Measurements from ENCODE around the gene MYCBPAP. TPM values are rescaled to one million over a fixed set of nuclear protein-coding genes. Genes with fewer than 3 reads are reported as not detected.

Gene MYCBPAP
- total and polyA plus RNA-seq, 2 donors from 2014 or later, result 0.72 to 2.9 TPM

DNA sequence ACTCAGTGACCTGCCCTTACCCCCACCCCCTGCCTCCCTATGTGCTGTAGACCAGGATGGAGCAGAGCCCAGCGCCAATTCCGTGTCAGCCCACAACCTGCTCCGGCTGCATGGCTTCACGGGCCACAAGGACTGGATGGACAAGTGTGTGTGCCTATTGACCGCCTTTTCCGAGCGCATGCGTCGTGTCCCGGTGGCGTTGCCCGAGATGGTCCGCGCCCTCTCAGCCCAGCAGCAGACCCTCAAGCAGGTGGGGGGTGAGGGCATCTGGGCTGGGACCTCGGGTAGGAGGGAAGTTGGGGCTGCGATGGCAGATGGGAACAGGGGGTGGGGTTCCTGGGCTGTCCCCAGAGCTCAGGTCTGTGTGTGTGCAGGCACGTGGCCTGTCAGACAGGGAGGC lies 46.0 kb downstream of the MYCBPAP start:
- Histone ChIP-seq H3K9ac (ENCODE audit: low read length in 3 of 3) (no peak overlapping the region), H3K9me3 (ENCODE audit: control insufficient read depth in 2 of 3, insufficient read depth in 1 of 3, low read length in 3 of 3) (no peaks in the 10 kb centered on the region), H3K4me3 (ENCODE audit: low read length in 3 of 3) (no peak overlapping the region), H3K27ac (ENCODE audit: low read depth in 2 of 2, low read length in 2 of 2) (no peak overlapping the region), H3K4me1 (ENCODE audit: control insufficient read depth in 2 of 3, insufficient read depth in 2 of 3, low read depth in 1 of 3, low read length in 3 of 3) (peaks cover 0 to under 1% (median 0%) of the 10 kb centered on the region in 3 donors), H3K36me3 (ENCODE audit: control insufficient read depth in 2 of 3, insufficient read depth in 3 of 3, low read length in 3 of 3) (peaks cover 0 to 15% (median 4%) of the 10 kb centered on the region in 3 donors), H3K27me3 (ENCODE audit: control insufficient read depth, insufficient read depth, low read length) (no peaks in the 10 kb centered on the region)
- DNase-seq (no peak), FAIRE-seq (no peak)
- intact Hi-C loops (cut with DNase I), result loop anchor here (10.0 kb wide), 1 partner anchor 121 kb away; no protein-coding TSS in a partner anchor
- TF ChIP-seq CTCF (IDR thresholded peaks at IDR 0.05; ENCODE audit: borderline replicate concordance, extremely low read depth, insufficient read depth), result no peak

- H3K4me3 ChIP-seq (ENCODE audit: low read length in 3 of 3), result no peak overlapping the region
- H3K27me3 ChIP-seq (ENCODE audit: control insufficient read depth, insufficient read depth, low read length), result peaks cover 3% of the 10 kb centered on the region
- no peak for FAIRE-seq
- peaks cover 0 to 15% (median 4%) of the 10 kb centered on the region in 3 donors for H3K36me3 ChIP-seq (ENCODE audit: control insufficient read depth in 2 of 3, insufficient read depth in 3 of 3, low read length in 3 of 3)
- H3K27ac ChIP-seq (ENCODE audit: low read depth in 2 of 2, low read length in 2 of 2), result no peak overlapping the region
- H3K9ac ChIP-seq (ENCODE audit: low read length in 3 of 3), result no peak overlapping the region
- H3K4me1 ChIP-seq (ENCODE audit: control insufficient read depth in 2 of 3, insufficient read depth in 2 of 3, low read depth in 1 of 3, low read length in 3 of 3), result peaks cover 0 to 8% (median 7%) of the 10 kb centered on the region in 3 donors
- H3K9me3 ChIP-seq (ENCODE audit: control insufficient read depth in 2 of 3, insufficient read depth in 1 of 3, low read length in 3 of 3), result no peaks in the 10 kb centered on the region
- TF ChIP-seq CTCF (IDR thresholded peaks at IDR 0.05; ENCODE audit: borderline replicate concordance, extremely low read depth, insufficient read depth), result no peak
- DNase-seq, result no peak
- intact Hi-C loops (cut with DNase I), result loop anchor here (10.0 kb wide), 1 partner anchor 118 kb away; no protein-coding TSS in a partner anchor
Observed at GRCh38 chr17:50556803-50557202, 48.6 kb downstream of the MYCBPAP start.

DNA sequence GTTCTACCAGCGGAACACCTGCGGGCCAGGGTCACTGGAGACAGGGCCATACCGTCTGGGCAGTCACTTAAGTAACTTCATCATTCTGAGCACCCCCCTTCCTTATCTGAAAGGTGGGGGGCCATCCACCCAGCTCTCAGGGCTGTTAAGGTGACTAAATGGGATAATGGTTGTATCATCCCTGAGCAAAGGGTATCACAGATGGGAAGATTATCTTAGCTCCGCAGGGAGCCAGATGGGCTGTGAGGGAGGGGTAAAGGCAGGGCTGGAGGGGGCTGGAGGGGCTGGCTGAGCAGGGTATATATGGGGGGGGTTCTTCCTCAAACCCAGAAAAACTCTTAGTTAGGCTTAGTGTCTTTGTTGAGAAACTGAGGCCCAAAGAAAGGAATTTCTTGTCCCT lies 49.4 kb downstream of the MYCBPAP start:
- TF ChIP-seq CTCF (IDR thresholded peaks at IDR 0.05; ENCODE audit: borderline replicate concordance, extremely low read depth, insufficient read depth), result no peak
- intact Hi-C loops (cut with DNase I), result loop anchor here (10.0 kb wide), 1 partner anchor 117 kb away; no protein-coding TSS in a partner anchor
- no peak for FAIRE-seq

DNA sequence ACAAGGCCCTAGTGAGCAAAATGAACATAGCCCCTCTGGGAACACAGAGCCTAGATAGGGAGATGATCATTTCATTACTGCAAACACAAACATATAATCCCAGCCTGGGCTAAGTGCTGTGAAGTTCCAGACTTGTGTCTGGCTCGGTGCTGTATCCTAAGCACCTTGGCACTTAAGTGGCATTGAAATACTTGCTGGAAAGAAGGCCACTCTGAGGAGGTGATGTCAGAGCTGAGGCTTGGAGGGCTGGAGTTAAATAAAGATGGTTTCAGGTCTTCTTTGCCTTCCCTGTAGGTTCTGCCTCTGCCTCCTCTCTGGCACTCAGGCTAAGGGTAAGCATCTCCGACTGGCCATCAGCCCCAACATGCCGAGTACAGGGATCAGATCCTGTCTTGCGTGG lies 49.9 kb downstream of the MYCBPAP start:
- H3K27me3 ChIP-seq (ENCODE audit: control insufficient read depth, insufficient read depth, low read length), result peaks cover 5% of the 10 kb centered on the region
- H3K4me3 ChIP-seq (ENCODE audit: low read length in 3 of 3), result no peak overlapping the region
- H3K9ac ChIP-seq (ENCODE audit: low read length in 3 of 3), result no peak overlapping the region
- no peaks in the 10 kb centered on the region for H3K9me3 ChIP-seq (ENCODE audit: control insufficient read depth in 2 of 3, insufficient read depth in 1 of 3, low read length in 3 of 3)
- peaks cover 0 to 8% (median 7%) of the 10 kb centered on the region in 3 donors for H3K4me1 ChIP-seq (ENCODE audit: control insufficient read depth in 2 of 3, insufficient read depth in 2 of 3, low read depth in 1 of 3, low read length in 3 of 3)
- TF ChIP-seq CTCF (IDR thresholded peaks at IDR 0.05; ENCODE audit: borderline replicate concordance, extremely low read depth, insufficient read depth), result no peak
- DNase-seq (no peak), FAIRE-seq (no peak)
- H3K36me3 ChIP-seq (ENCODE audit: control insufficient read depth in 2 of 3, insufficient read depth in 3 of 3, low read length in 3 of 3), result peaks cover 0 to 15% (median 4%) of the 10 kb centered on the region in 3 donors
- intact Hi-C loops (cut with DNase I), result loop anchor here (10.0 kb wide), 1 partner anchor 117 kb away; no protein-coding TSS in a partner anchor
- H3K27ac ChIP-seq (ENCODE audit: low read depth in 2 of 2, low read length in 2 of 2), result no peak overlapping the region

More for the DNA sequence above, 49.4 kb downstream of the MYCBPAP start:
- Histone ChIP-seq H3K4me1 (ENCODE audit: control insufficient read depth in 2 of 3, insufficient read depth in 2 of 3, low read depth in 1 of 3, low read length in 3 of 3) (peaks cover 0 to 8% (median 7%) of the 10 kb centered on the region in 3 donors), H3K36me3 (ENCODE audit: control insufficient read depth in 2 of 3, insufficient read depth in 3 of 3, low read length in 3 of 3) (peaks cover 0 to 15% (median 4%) of the 10 kb centered on the region in 3 donors), H3K9me3 (ENCODE audit: control insufficient read depth in 2 of 3, insufficient read depth in 1 of 3, low read length in 3 of 3) (no peaks in the 10 kb centered on the region), H3K4me3 (ENCODE audit: low read length in 3 of 3) (no peak overlapping the region), H3K9ac (ENCODE audit: low read length in 3 of 3) (no peak overlapping the region), H3K27ac (ENCODE audit: low read depth in 2 of 2, low read length in 2 of 2) (no peak overlapping the region), H3K27me3 (ENCODE audit: control insufficient read depth, insufficient read depth, low read length) (peaks cover 5% of the 10 kb centered on the region)
- no peak for DNase-seq

Measured in kidney (tissue), 14 donors.